SK-N-SH treated with all-trans-retinoic acid at 6 μM for 48 hours (cell line): ENCODE measurements around the gene PIK3R3.

Experiments used
- GLIS3 ChIP-seq: fragments of 250-450 bp; sonication (Bioruptor Pico); IDR thresholded peaks from 2 replicates; pipeline ENCODE4 v1.5.0; 2020; ENCODE audit warnings: mild to moderate bottlenecking, moderate library complexity
- PPARA ChIP-seq: fragments of 250-450 bp; sonication (Bioruptor Pico); IDR thresholded peaks from 2 replicates; pipeline ENCODE4 v1.5.0; 2020; ENCODE audit warnings: mild to moderate bottlenecking, borderline replicate concordance
- RARB ChIP-seq: fragments of 250-450 bp; sonication (Bioruptor Pico); IDR thresholded peaks from 2 replicates; pipeline ENCODE4 v1.8.0; 2021; ENCODE audit warnings: mild to moderate bottlenecking, moderate library complexity
- TOX ChIP-seq: fragments of 250-450 bp; sonication (Bioruptor Pico); IDR thresholded peaks from 2 replicates; pipeline ENCODE4 v1.8.0; 2021; ENCODE audit warnings: mild to moderate bottlenecking, moderate library complexity, borderline replicate concordance
- ZC3H10 ChIP-seq: fragments of 250-450 bp; sonication (Bioruptor Pico); IDR thresholded peaks from 2 replicates; pipeline ENCODE4 v1.5.1; 2021; ENCODE audit warnings: mild to moderate bottlenecking, moderate library complexity
- TF ChIP-seq, protein P1 (sequence below): fragments of 250-450 bp; sonication (Bioruptor Pico); IDR thresholded peaks from 2 replicates; pipeline ENCODE4 v1.8.0; 2020; ENCODE audit warnings: mild to moderate bottlenecking, moderate library complexity, borderline replicate concordance
- TF ChIP-seq, protein P2 (sequence below): fragments of 250-450 bp; sonication (Bioruptor Pico); IDR thresholded peaks from 2 replicates; pipeline ENCODE4 v1.5.1; 2020; ENCODE audit warnings: low read depth, mild to moderate bottlenecking, moderate library complexity

DNA sequence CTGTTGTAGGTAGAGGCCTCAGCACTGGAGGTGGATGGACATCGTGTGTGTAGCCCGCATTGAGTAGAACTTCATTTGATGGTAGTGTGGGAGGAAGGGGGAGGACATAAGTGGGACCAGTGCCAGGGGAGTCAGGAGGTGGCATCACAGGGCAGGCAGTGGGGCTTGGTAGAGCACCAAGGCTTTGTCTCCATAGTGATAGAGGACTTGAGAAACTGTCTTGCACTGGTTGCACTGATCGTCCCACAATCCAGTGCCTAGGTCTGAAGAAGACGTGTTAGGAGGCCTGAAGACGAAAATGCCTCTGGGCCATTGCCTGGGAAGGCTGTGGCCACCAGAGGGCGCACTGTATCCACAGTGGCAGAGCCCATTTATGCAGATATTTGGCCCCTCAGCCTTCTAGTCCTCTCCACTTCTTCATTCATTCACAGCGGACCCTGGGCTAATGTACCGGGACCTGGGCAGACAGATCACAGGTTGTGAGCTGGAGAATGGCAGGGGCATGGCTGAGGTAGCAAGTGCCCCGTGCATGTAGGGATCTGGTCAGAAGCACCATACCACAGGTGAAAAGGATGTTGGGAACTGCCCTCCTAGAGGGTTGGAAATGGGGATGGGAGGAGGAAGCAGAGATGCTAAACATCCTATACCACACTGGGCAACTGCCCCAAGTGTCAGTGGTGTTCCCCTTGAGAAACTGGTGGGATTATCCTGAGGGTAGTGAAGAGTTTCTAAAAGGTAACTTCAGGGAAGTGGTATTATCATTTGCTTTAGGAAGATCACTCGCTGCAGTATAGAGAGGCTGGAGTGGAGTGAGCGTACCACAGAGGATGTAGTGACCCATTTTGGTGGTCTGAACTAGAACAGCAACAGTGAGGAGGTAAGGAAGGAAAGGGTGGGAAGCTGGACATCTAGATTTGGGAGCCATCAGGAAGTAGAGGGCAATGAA lies 95.3 kb downstream of the PIK3R3 start:
- TF ChIP-seq TOX (CRISPR knock-in tag) (no peak), RARB (no peak), ZC3H10 (CRISPR knock-in tag) (no peak), GLIS3 (CRISPR knock-in tag) (no peak), PPARA (CRISPR knock-in tag) (no peak)
- TF ChIP-seq, protein P1, sequence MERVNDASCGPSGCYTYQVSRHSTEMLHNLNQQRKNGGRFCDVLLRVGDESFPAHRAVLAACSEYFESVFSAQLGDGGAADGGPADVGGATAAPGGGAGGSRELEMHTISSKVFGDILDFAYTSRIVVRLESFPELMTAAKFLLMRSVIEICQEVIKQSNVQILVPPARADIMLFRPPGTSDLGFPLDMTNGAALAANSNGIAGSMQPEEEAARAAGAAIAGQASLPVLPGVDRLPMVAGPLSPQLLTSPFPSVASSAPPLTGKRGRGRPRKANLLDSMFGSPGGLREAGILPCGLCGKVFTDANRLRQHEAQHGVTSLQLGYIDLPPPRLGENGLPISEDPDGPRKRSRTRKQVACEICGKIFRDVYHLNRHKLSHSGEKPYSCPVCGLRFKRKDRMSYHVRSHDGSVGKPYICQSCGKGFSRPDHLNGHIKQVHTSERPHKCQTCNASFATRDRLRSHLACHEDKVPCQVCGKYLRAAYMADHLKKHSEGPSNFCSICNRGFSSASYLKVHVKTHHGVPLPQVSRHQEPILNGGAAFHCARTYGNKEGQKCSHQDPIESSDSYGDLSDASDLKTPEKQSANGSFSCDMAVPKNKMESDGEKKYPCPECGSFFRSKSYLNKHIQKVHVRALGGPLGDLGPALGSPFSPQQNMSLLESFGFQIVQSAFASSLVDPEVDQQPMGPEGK, result no peak
- TF ChIP-seq, protein P2, sequence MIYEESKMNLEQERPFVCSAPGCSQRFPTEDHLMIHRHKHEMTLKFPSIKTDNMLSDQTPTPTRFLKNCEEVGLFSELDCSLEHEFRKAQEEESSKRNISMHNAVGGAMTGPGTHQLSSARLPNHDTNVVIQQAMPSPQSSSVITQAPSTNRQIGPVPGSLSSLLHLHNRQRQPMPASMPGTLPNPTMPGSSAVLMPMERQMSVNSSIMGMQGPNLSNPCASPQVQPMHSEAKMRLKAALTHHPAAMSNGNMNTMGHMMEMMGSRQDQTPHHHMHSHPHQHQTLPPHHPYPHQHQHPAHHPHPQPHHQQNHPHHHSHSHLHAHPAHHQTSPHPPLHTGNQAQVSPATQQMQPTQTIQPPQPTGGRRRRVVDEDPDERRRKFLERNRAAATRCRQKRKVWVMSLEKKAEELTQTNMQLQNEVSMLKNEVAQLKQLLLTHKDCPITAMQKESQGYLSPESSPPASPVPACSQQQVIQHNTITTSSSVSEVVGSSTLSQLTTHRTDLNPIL (CRISPR knock-in tag), result no peak
